NK-92 (cell line): Measurements from ENCODE around the gene TMPRSS11B.
"Not testable (repeated sequence)": the region's sequence is repeated elsewhere in the genome, so short reads cannot be mapped to it uniquely, and the experiment has no call there.

Experiments
- DNase-seq: peaks from one replicate; lab custom pipeline; 2025; ENCODE audit not compliant: unreplicated experiment; lab: John Stamatoyannopoulos, UW

The TMPRSS11B gene

GRCh38 chr4:68228568-68228967 is 16.9 kb downstream of the TMPRSS11B start:
- no peak for DNase-seq

DNA sequence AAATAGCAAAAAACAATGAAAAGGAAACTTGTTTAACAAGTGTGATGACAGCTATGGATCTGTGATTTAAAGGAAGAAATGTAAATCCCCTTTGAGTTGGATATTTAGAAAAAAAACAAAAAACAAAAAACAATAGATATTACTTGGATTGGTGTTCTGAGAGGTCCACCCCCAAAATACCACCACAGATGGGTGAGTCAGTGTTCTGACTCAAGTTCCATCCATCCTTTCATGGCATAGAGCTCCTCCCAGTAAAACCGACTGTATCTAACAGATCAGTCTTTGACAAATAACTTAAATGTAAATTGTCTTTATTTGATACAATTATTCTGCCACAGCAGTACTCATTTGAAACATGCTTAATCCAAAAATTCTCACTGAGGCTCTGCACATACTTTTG is 27.4 kb downstream of the TMPRSS11B start:
- no peak for DNase-seq

DNA sequence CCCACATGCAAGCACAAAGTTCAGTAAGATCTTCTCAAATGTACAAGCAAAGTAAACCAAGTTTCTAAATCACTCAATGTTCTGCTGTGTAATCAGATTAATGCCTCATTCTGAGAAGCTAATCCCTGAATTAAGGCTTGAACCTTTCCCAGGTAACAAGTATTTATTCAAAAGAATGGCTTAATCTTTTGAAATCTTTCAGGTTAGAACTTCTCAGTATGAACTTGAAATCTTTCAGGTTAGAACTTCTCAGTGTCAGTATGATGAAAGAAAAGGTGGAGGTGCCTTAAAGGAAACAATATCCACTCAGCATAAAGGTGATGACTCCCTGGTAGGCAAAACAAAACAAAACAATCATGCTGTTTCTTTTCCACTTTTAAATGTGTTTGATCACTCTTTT is 29.0 kb downstream of the TMPRSS11B start:
- no peak for DNase-seq

GRCh38 chr4:68209003-68209402 is 36.5 kb downstream of the TMPRSS11B start:
- DNase-seq = no peak

DNA sequence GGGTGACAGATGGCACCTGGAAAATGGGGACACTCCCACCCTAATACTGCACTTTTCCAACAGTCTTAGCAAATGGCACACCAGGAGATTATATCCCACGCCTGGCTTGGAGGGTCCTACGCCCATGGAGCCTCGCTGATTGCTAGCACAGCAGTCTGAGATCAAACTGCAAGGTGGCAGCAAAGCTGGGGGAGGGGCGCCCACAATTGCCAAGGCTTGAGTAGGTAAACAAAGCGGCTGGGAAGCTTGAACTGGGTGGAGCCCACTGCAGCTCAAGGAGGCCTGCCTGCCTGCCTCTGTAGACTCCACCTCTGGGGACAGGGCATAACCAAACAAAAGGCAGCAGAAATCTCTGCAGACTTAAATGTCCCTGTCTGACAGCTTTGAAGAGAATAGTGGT is 51.2 kb downstream of the TMPRSS11B start:
- DNase-seq = not testable (repeated sequence)

DNA sequence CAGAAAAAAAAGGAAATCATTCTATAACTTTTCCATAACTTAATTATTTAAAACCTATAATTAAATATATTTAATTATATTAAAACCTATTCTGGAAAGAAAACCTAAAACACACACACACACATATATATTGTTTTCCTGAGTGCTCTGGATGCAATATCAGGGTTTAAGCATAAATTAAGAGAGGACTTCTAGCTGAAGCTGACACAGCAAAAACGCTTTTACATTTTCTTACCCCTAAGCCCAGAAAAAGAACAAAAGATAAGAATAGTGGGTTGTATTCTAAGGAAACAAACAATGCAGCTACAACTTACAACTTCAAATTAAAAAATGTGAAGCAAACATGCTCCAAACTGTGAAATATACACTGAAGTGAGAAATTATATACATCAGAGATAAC is 52.3 kb downstream of the TMPRSS11B start:
- DNase-seq = no peak

DNA sequence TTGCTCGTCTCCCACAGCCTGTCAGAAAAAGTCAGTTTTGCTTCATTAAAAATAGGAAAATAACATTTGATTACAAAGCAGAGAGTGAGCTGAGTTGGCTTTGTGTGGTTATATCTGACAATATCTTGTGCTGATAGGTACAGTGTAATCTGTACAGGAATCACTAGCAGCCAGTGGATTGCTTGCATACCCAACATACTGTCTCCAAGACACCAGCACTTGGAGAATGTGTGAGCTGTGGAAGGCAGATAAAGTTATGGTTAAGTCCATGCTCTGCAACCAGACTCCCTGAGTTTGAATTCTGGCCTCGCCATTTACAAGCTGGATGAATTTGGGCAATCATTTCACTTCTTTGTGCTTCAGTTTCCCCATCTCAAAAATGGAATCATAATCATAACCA is 58.3 kb downstream of the TMPRSS11B start:
- no peak for DNase-seq

DNA sequence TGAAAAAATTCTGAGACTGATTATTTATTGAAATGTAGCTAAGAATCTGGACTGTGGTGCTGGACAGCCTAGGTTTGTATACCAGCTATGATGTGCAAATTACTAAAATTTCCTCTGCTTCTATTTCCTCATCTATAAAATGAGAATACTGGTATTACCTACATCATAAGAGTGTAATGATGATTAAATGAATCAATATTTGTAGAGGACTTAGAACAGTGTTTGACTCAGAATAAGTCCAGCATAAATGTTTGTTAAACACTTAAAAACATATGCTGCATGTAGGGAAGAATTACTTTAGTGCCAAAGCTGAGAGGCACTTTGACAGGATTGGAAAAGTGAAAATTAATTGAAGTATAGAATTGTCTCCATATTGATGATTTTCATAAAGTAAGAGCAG is 60.6 kb downstream of the TMPRSS11B start:
- no peak for DNase-seq

DNA sequence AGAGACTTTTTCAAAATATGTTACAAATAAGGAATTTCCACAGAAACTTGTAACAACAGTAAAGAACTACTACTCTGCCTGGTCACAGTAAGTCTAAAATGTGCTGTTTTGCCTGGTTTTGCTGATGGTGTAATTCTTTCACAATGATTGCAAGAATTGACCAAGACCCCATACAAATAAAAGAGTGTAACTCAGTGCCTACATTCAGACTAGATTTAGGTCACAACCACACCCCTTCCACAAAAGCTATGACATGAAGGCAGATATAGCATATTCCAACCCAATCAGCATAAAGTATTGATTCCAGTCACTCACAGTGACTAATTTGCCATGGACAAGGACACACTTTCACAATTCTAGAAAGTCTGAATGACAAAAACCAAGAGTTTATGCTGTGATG is 62.1 kb downstream of the TMPRSS11B start:
- no peak for DNase-seq

GRCh38 chr4:68182382-68182820 is 63.1 kb downstream of the TMPRSS11B start:
- DNase-seq = no peak

DNA sequence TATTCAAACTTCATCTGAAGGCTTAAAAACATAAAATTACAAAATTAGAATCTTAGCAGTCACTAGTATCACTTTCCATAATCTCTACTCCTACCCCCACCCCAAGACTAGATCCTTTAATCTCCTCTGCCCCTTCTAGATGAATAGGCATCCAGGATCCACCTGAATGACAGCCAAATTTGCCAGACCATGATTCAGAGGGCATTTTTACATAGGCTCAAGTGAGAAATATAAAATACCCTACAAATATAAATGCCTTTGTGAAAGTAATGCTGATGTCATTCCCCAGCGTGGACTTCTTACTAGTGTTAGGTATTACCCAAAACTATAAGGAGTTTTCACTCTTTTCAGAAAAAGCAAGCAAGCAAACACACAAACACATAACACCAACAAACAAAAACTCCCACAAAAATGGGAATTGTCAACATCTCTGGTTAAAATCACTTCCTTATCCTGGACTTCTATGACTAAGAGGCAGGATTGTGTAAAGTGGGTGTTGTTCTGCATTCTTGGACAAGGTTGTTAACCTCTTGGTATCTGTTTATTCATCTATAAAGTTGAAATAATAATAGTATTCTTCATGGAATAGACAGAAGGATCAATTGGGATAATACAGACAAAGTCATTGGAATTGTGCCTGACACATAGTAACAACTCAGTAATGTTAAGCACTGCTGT is 64.5 kb downstream of the TMPRSS11B start:
- no peak for DNase-seq

GRCh38 chr4:68176904-68177303 is 68.6 kb downstream of the TMPRSS11B start:
- DNase-seq = no peak
